ENCODE measurements around the gene CCDC33. TPM values are rescaled to one million over a fixed set of nuclear protein-coding genes. Genes with fewer than 3 reads are reported as not detected.

Gene CCDC33
- polyA plus RNA-seq, 3 donors: 0.03 TPM; not detected in 2

- no peak overlapping the region for H3K27ac ChIP-seq (ENCODE audit: low read depth, low read length)
- 30 to 48% (median 31%) methylated on average over 7 to 8 of the region's 8 CpGs for WGBS, 3 donors
Observed at GRCh38 chr15:74317820-74318375, 81.8 kb downstream of the CCDC33 start.

- 78 to 89% (median 80%) methylated on average over 6 of the region's 6 CpGs for WGBS, 3 donors
- no peak overlapping the region for H3K27ac ChIP-seq (ENCODE audit: low read depth, low read length)
Observed at GRCh38 chr15:74318376-74319137, 82.4 kb downstream of the CCDC33 start.

GRCh38 chr15:74319138-74319460 lies 83.0 kb downstream of the CCDC33 start:
- WGBS, 3 donors: 78 to 89% (median 83%) methylated on average over 5 of the region's 5 CpGs
- no peak overlapping the region for H3K27ac ChIP-seq (ENCODE audit: low read depth, low read length)

- WGBS, 3 donors: 41 to 65% (median 52%) methylated on average over 8 of the region's 8 CpGs
- H3K27ac ChIP-seq (ENCODE audit: low read depth, low read length): no peak overlapping the region
Observed at GRCh38 chr15:74319596-74320351, 83.6 kb downstream of the CCDC33 start.

- no peak overlapping the region for H3K27ac ChIP-seq (ENCODE audit: low read depth, low read length)
- 71 to 74% (median 72%) methylated on average over 10 of the region's 10 CpGs for WGBS, 3 donors
Observed at GRCh38 chr15:74320352-74321247, 84.5 kb downstream of the CCDC33 start.

GRCh38 chr15:74322558-74323180 lies 86.5 kb downstream of the CCDC33 start:
- H3K27ac ChIP-seq (ENCODE audit: low read depth, low read length): no peak overlapping the region
- 31 to 33% (median 32%) methylated on average over 6 of the region's 6 CpGs for WGBS, 3 donors

GRCh38 chr15:74324714-74325113 lies 88.6 kb downstream of the CCDC33 start:
- WGBS, 3 donors: 32 to 83% (median 69%) methylated on average over 3 of the region's 3 CpGs
- H3K27ac ChIP-seq (ENCODE audit: low read depth, low read length): no peak overlapping the region

GRCh38 chr15:74326746-74327145 lies 90.6 kb downstream of the CCDC33 start:
- WGBS, 3 donors: 32 to 49% (median 33%) methylated on average over 4 of the region's 4 CpGs
- no peak overlapping the region for H3K27ac ChIP-seq (ENCODE audit: low read depth, low read length)

- H3K27ac ChIP-seq (ENCODE audit: low read depth, low read length): no peak overlapping the region
- WGBS, 3 donors: 84 to 86% (median 86%) methylated on average over 6 of the region's 6 CpGs
Observed at GRCh38 chr15:74327756-74328155, 91.6 kb downstream of the CCDC33 start.

GRCh38 chr15:74328331-74329056 lies 92.4 kb downstream of the CCDC33 start:
- H3K27ac ChIP-seq (ENCODE audit: low read depth, low read length): no peak overlapping the region
- 51 to 63% (median 51%) methylated on average over 8 to 10 of the region's 10 CpGs for WGBS, 3 donors

GRCh38 chr15:74330861-74331408 lies 94.8 kb downstream of the CCDC33 start:
- no peak overlapping the region for H3K27ac ChIP-seq (ENCODE audit: low read depth, low read length)
- WGBS, 3 donors: 73 to 85% (median 84%) methylated on average over 10 to 11 of the region's 11 CpGs

- WGBS, 3 donors: 86 to 95% (median 87%) methylated on average over 3 of the region's 3 CpGs
- H3K27ac ChIP-seq (ENCODE audit: low read depth, low read length): no peak overlapping the region
Observed at GRCh38 chr15:74332011-74332410, 95.9 kb downstream of the CCDC33 start.

GRCh38 chr15:74332611-74333010 lies 96.5 kb downstream of the CCDC33 start:
- no peak overlapping the region for H3K27ac ChIP-seq (ENCODE audit: low read depth, low read length)
- 86 to 96% (median 89%) methylated on average over 10 of the region's 10 CpGs for WGBS, 3 donors

GRCh38 chr15:74333093-74333492 lies 97.0 kb downstream of the CCDC33 start:
- no peak overlapping the region for H3K27ac ChIP-seq (ENCODE audit: low read depth, low read length)
- 90 to 97% (median 94%) methylated on average over 5 of the region's 5 CpGs for WGBS, 3 donors

GRCh38 chr15:74333662-74334061 lies 97.5 kb downstream of the CCDC33 start:
- no peak overlapping the region for H3K27ac ChIP-seq (ENCODE audit: low read depth, low read length)
- 77 to 89% (median 83%) methylated on average over 5 of the region's 5 CpGs for WGBS, 3 donors

GRCh38 chr15:74334127-74334526 lies 98.0 kb downstream of the CCDC33 start:
- WGBS, 3 donors: 62 to 100% (median 91%) methylated on average over 1 of the region's 1 CpG
- no peak overlapping the region for H3K27ac ChIP-seq (ENCODE audit: low read depth, low read length)

- WGBS, 3 donors: 77 to 90% (median 89%) methylated on average over 8 of the region's 8 CpGs
- H3K27ac ChIP-seq (ENCODE audit: low read depth, low read length): no peak overlapping the region
Observed at GRCh38 chr15:74335396-74335795, 99.3 kb downstream of the CCDC33 start.
